OCI-LY1 (cell line): ENCODE results near the gene DEGS2.

ENCODE experiments used
- H2AFZ ChIP-seq: fragments of 200-600 bp; sonication (generic), shearing (Covaris generic); 2 replicates; pipeline ENCODE4 v1.6.0; 2014; ENCODE audit warnings: antibody characterized with exemption, mild to moderate bottlenecking, low read length
- H3F3A ChIP-seq: fragments of 200-600 bp; sonication (generic), shearing (Covaris generic); 2 replicates; pipeline ENCODE4 v1.6.0; 2014; ENCODE audit warnings: mild to moderate bottlenecking, antibody characterized with exemption, low read length, moderate library complexity; ENCODE audit not compliant: insufficient read depth
- H3K27ac ChIP-seq: fragments of 200-600 bp; sonication (generic); 2 replicates; pipeline ENCODE4 v1.5.1; 2014; ENCODE audit warnings: low read length, mixed run types, mild to moderate bottlenecking, low read depth; ENCODE audit not compliant: poor library complexity, severe bottlenecking
- H3K27me3 ChIP-seq: fragments of 200-600 bp; sonication (generic); 2 replicates; pipeline ENCODE4 v1.6.0; 2014; ENCODE audit warnings: antibody characterized with exemption, mild to moderate bottlenecking, low read length, moderate library complexity; ENCODE audit not compliant: insufficient read depth
- H3K36me3 ChIP-seq: fragments of 200-600 bp; sonication (generic); 2 replicates; pipeline ENCODE4 v1.6.1; 2014; ENCODE audit warnings: mild to moderate bottlenecking, antibody characterized with exemption, low read length, moderate library complexity, mixed read lengths; ENCODE audit not compliant: insufficient read depth
- H3K4me1 ChIP-seq: fragments of 200-600 bp; sonication (generic); 2 replicates; pipeline ENCODE4 v1.5.1; 2014; ENCODE audit warnings: mild to moderate bottlenecking, low read length, moderate library complexity; ENCODE audit not compliant: insufficient read depth, severe bottlenecking
- H3K4me2 ChIP-seq: fragments of 200-600 bp; sonication (generic), shearing (Covaris generic); 2 replicates; pipeline ENCODE4 v1.6.1; 2014; ENCODE audit warnings: low read length
- H3K4me3 ChIP-seq: fragments of 200-600 bp; sonication (generic); 2 replicates; pipeline ENCODE4 v1.5.1; 2014; ENCODE audit warnings: low read length, low read depth, mild to moderate bottlenecking, mixed read lengths; ENCODE audit not compliant: poor library complexity, severe bottlenecking
- H3K79me2 ChIP-seq: fragments of 200-600 bp; shearing (Covaris generic); 2 replicates; pipeline ENCODE4 v1.6.1; 2016; ENCODE audit warnings: mixed run types, low read length, mixed read lengths; ENCODE audit not compliant: insufficient read depth
- H3K9ac ChIP-seq: fragments of 200-600 bp; sonication (generic), shearing (Covaris generic); 2 replicates; pipeline ENCODE4 v1.6.1; 2014; ENCODE audit warnings: mild to moderate bottlenecking, low read length, mixed read lengths
- H3K9me2 ChIP-seq: fragments of 200-600 bp; sonication (generic), shearing (Covaris generic); 2 replicates; pipeline ENCODE4 v1.6.1; 2014; ENCODE audit warnings: low read depth, mild to moderate bottlenecking, low read length, mixed read lengths
- H3K9me3 ChIP-seq: fragments of 200-600 bp; shearing (Covaris generic); 2 replicates; pipeline ENCODE4 v1.6.1; 2014; ENCODE audit warnings: low read length, mixed read lengths
- H4K20me1 ChIP-seq: fragments of 200-600 bp; sonication (generic), shearing (Covaris generic); 2 replicates; pipeline ENCODE4 v1.6.0; 2016; ENCODE audit warnings: mild to moderate bottlenecking, low read length; ENCODE audit not compliant: insufficient read depth
- CTCF ChIP-seq: fragments of 200-600 bp; sonication (generic), shearing (Covaris generic); IDR thresholded peaks from 2 replicates; pipeline ENCODE4 v1.5.1; 2017; ENCODE audit warnings: mild to moderate bottlenecking, antibody characterized with exemption, low read length, moderate library complexity, mixed read lengths
- EZH2 ChIP-seq: fragments of 200-600 bp; sonication (generic), shearing (Covaris generic); IDR thresholded peaks from 2 replicates; pipeline ENCODE4 v1.8.0; 2017; ENCODE audit warnings: borderline replicate concordance, mixed run types, mild to moderate bottlenecking, antibody characterized with exemption, low read length, moderate library complexity, mixed read lengths

DEGS2 gene

GRCh38 chr14:100203962-100204834 is 44.8 kb upstream of the DEGS2 start:
- H3K27me3 ChIP-seq, result 0 out of 2 replicates have a peak, but pooled peaks cover 6% of the 10 kb centered on the region
- no peak for TF ChIP-seq CTCF
- no peaks in the 10 kb centered on the region for H3K9me2 ChIP-seq
- H3K4me3 ChIP-seq, result no peak overlapping the region
- H2AFZ ChIP-seq, result no peak overlapping the region
- H3K9ac ChIP-seq, result no peak overlapping the region
- H3K9me3 ChIP-seq, result no peaks in the 10 kb centered on the region
- H3K27ac ChIP-seq, result no peak overlapping the region
- H3F3A ChIP-seq, result no peaks in the 10 kb centered on the region
- no peaks in the 10 kb centered on the region for H4K20me1 ChIP-seq
- H3K4me1 ChIP-seq, result no peaks in the 10 kb centered on the region
- no peaks in the 10 kb centered on the region for H3K79me2 ChIP-seq
- no peaks in the 10 kb centered on the region; the same call in 1 of the 2 replicates for H3K36me3 ChIP-seq
- H3K4me2 ChIP-seq, result no peak overlapping the region

GRCh38 chr14:100203146-100203545 is 43.7 kb upstream of the DEGS2 start:
- Histone ChIP-seq H3K4me3 (no peak overlapping the region), H2AFZ (no peak overlapping the region), H3K4me2 (no peak overlapping the region), H3K79me2 (no peaks in the 10 kb centered on the region), H3K27me3 (0 out of 2 replicates have a peak, but pooled peaks cover 6% of the 10 kb centered on the region), H4K20me1 (no peaks in the 10 kb centered on the region), H3K9me2 (no peaks in the 10 kb centered on the region), H3K9me3 (no peaks in the 10 kb centered on the region), H3K27ac (no peak overlapping the region), H3F3A (no peaks in the 10 kb centered on the region), H3K36me3 (no peaks in the 10 kb centered on the region; the same call in 1 of the 2 replicates), H3K4me1 (no peaks in the 10 kb centered on the region), H3K9ac (no peak overlapping the region)
- TF ChIP-seq CTCF (no peak), EZH2 (no peak)

GRCh38 chr14:100202712-100203111 is 43.3 kb upstream of the DEGS2 start:
- no peaks in the 10 kb centered on the region; the same call in 1 of the 2 replicates for H3K36me3 ChIP-seq
- 0 out of 2 replicates have a peak, but pooled peaks cover 6% of the 10 kb centered on the region for H3K27me3 ChIP-seq
- no peak overlapping the region for H3K4me3 ChIP-seq
- H3K9me3 ChIP-seq, result no peaks in the 10 kb centered on the region
- H3F3A ChIP-seq, result no peaks in the 10 kb centered on the region
- no peaks in the 10 kb centered on the region for H3K9me2 ChIP-seq
- no peaks in the 10 kb centered on the region for H3K4me1 ChIP-seq
- no peak for TF ChIP-seq EZH2
- TF ChIP-seq CTCF, result no peak
- no peak overlapping the region for H3K27ac ChIP-seq
- H3K9ac ChIP-seq, result no peak overlapping the region
- no peak overlapping the region for H3K4me2 ChIP-seq
- H2AFZ ChIP-seq, result no peak overlapping the region
- H4K20me1 ChIP-seq, result no peaks in the 10 kb centered on the region
- no peaks in the 10 kb centered on the region for H3K79me2 ChIP-seq
